Measurements from ENCODE around the gene MPPED1.

MPPED1 gene

DNA sequence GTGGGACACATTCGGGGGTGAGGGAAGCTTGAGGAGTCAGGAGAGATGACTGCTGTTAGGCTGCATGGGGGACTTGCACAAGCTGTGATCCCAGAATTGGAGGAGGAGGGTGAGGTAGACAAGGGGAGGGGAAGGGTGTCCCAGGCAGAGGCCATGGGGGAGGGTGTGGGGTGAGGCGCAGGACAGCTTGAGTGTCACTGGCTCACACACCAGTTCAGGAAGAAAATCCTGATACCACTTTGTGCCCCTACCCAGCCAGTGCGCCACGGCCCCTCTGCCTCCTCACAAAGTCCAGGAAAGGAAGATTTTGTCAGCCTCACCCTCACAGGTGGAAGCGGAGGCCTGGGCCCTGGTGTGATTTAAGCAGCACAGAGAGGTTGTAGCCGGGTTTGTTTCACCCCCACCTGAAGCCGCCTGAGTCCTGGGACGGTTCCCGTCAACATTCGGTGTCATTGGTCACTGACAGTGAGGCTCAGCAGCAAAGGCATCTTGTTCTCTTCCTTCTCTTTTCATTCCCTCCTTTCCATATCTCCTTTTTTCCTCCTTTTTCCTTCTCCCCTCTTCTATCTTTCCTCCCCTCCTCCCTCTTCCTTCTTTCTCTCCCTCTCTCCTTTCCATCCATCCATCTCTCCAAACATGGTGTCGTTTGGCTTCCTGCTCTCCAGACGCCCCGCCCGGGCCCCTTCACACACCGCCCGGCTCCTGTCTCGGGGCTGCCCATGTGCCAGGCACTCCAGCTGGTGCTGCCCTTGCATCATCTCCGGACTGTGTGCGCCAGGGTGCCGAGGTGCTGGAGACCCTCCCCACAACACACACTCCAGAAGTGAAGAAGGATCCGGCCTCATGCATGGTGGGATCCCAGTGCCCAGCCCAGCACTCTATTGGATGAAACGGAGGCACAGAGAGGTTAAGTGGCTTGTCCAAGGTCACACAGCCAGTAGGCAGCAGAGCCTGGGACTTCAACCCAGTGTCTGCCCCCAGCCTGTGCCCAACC, 89.3 kb downstream of the MPPED1 start:
- DNase-seq (ENCODE audit: low spot score in 2 of 2) (no peak), ATAC-seq (replicated peaks; ENCODE audit: extremely low read depth, poor library complexity, severe bottlenecking) (no peak)
- no peaks in the 10 kb centered on the region for H3K36me3 Mint-ChIP-seq (ENCODE audit: insufficient read depth)
- H3K4me1 Mint-ChIP-seq, result no peaks in the 10 kb centered on the region
- H3K9me3 Mint-ChIP-seq, result no peaks in the 10 kb centered on the region
- no peak overlapping the region for H3K4me3 Mint-ChIP-seq
- H3K27me3 Mint-ChIP-seq, result no peaks in the 10 kb centered on the region
- H3K27ac Mint-ChIP-seq (ENCODE audit: low read depth), result no peak overlapping the region

GRCh38 chr22:43501878-43502277, 90.1 kb downstream of the MPPED1 start:
- no peaks in the 10 kb centered on the region for H3K9me3 Mint-ChIP-seq
- DNase-seq (ENCODE audit: low spot score in 2 of 2), result no peak
- H3K4me3 Mint-ChIP-seq, result no peak overlapping the region
- no peaks in the 10 kb centered on the region for H3K4me1 Mint-ChIP-seq
- ATAC-seq (replicated peaks; ENCODE audit: extremely low read depth, poor library complexity, severe bottlenecking), result no peak
- H3K27me3 Mint-ChIP-seq, result no peaks in the 10 kb centered on the region
- H3K36me3 Mint-ChIP-seq (ENCODE audit: insufficient read depth), result no peaks in the 10 kb centered on the region
- no peak overlapping the region for H3K27ac Mint-ChIP-seq (ENCODE audit: low read depth)

DNA sequence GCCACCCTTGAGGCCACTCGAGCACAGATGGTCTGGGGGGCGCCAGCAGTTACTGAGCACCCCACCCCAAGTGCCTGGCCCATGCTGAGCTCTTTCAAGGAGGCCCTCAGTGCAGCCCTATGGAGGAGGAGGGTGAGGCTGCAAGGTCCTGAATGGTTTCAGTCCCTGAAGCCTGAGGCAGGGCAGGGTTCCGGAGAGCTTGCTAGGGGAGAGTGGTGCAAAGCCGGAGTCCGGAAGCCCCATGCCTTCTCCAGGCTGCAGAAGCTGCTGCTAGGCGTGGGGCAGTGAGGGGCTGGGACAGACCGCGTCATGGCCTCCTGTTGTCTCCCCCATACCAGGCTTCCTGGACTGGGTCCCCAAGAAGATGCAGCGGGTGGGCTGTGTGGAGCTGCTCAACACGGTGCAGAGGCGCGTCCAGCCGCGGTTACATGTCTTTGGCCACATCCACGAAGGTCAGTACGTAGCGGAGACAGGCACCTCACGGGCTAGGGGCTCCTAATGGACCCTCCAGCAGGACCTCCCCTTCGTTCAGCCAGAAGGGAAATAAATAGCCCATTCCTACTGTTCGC, 90.6 kb downstream of the MPPED1 start:
- Mint-ChIP-seq H3K4me3 (no peak overlapping the region), H3K27me3 (no peaks in the 10 kb centered on the region), H3K36me3 (ENCODE audit: insufficient read depth) (no peaks in the 10 kb centered on the region), H3K9me3 (no peaks in the 10 kb centered on the region), H3K27ac (ENCODE audit: low read depth) (no peak overlapping the region), H3K4me1 (no peaks in the 10 kb centered on the region)
- ATAC-seq (replicated peaks; ENCODE audit: extremely low read depth, poor library complexity, severe bottlenecking), result no peak
- no peak for DNase-seq (ENCODE audit: low spot score in 2 of 2)

GRCh38 chr22:43504068-43504467, 92.3 kb downstream of the MPPED1 start:
- Mint-ChIP-seq H3K27ac (ENCODE audit: low read depth) (no peak overlapping the region), H3K4me3 (no peak overlapping the region), H3K36me3 (ENCODE audit: insufficient read depth) (no peaks in the 10 kb centered on the region), H3K27me3 (no peaks in the 10 kb centered on the region), H3K9me3 (no peaks in the 10 kb centered on the region), H3K4me1 (no peaks in the 10 kb centered on the region)
- ATAC-seq (replicated peaks; ENCODE audit: extremely low read depth, poor library complexity, severe bottlenecking) (no peak), DNase-seq (ENCODE audit: low spot score in 2 of 2) (no peak)

DNA sequence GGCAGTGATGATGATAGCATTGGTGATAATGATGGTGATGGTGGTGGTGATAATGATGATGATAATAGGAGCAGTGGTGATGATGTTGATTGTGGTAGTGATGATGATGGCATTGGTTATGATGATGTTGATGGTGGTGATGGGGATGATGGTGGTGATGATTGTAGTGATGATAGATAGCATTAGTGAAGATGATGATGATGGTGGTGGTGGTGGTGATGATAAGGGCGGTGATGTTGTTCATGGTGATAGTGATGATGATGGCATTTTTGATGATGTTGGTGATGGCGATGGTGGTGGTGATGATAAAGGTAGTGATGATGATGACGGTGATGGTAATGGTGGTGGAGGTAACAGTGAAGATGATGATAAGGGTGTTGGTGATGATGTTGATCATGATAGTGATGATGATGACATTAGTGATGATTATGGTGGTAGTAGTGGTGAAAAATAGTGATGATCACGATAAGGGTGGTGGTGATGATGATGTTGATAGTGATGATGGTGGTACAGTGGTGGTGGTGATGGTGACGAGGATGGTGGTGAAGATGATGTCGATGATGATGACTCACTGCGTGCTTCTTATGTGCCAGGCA, 93.0 kb downstream of the MPPED1 start:
- Mint-ChIP-seq H3K4me1 (no peaks in the 10 kb centered on the region), H3K36me3 (ENCODE audit: insufficient read depth) (no peaks in the 10 kb centered on the region), H3K9me3 (no peaks in the 10 kb centered on the region), H3K27ac (ENCODE audit: low read depth) (no peak overlapping the region), H3K4me3 (no peak overlapping the region), H3K27me3 (no peaks in the 10 kb centered on the region)
- no peak for DNase-seq (ENCODE audit: low spot score in 2 of 2)
- ATAC-seq (replicated peaks; ENCODE audit: extremely low read depth, poor library complexity, severe bottlenecking), result no peak

DNA sequence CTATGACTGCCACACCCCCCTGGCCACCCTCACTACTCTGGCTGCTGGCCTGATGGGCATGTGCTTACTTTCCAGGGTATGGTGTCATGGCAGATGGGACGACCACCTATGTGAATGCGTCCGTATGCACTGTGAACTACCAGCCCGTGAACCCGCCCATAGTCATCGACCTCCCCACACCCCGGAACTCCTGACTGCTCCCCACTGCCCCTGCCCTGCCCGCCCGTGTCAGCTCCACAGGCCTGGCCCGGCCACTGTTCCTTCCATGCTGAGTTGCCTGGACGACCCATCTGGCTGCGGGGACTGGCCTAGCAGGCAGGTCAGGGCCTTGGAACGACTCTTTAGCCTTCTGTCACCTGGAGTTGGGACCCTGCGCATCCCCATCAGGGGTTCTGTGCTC, 93.6 kb downstream of the MPPED1 start:
- DNase-seq (ENCODE audit: low spot score in 2 of 2) (no peak), ATAC-seq (replicated peaks; ENCODE audit: extremely low read depth, poor library complexity, severe bottlenecking) (no peak)
- Mint-ChIP-seq H3K9me3 (no peaks in the 10 kb centered on the region), H3K4me3 (no peak overlapping the region), H3K27me3 (no peaks in the 10 kb centered on the region), H3K27ac (ENCODE audit: low read depth) (no peak overlapping the region), H3K36me3 (ENCODE audit: insufficient read depth) (no peaks in the 10 kb centered on the region), H3K4me1 (no peaks in the 10 kb centered on the region)

GRCh38 chr22:43505896-43506295, 94.1 kb downstream of the MPPED1 start:
- no peaks in the 10 kb centered on the region for H3K27me3 Mint-ChIP-seq
- ATAC-seq (replicated peaks; ENCODE audit: extremely low read depth, poor library complexity, severe bottlenecking) (no peak), DNase-seq (ENCODE audit: low spot score in 2 of 2) (no peak)
- H3K9me3 Mint-ChIP-seq, result no peaks in the 10 kb centered on the region
- H3K4me1 Mint-ChIP-seq, result no peaks in the 10 kb centered on the region
- H3K36me3 Mint-ChIP-seq (ENCODE audit: insufficient read depth), result no peaks in the 10 kb centered on the region
- no peak overlapping the region for H3K27ac Mint-ChIP-seq (ENCODE audit: low read depth)
- no peak overlapping the region for H3K4me3 Mint-ChIP-seq

DNA sequence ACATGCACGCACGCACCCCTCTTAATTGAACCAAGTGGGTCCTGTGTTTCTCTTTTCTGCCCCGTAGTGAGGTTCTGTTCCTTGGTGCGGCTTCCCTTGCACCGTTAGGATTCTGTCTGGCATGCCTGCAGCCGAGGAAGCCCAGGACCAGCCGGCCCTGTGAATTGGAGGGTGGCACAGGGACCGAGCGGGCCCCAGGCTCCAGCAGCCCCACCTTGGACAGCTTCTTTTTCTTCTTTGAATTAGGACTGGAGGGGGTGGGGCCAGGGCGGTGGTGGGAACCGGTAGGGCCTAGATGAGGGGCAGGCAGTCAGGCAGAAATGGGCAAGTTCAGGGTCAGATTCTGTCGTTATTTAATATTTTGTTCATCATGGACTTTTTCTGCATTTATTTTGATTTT, 94.7 kb downstream of the MPPED1 start:
- no peak for DNase-seq (ENCODE audit: low spot score in 2 of 2)
- H3K4me3 Mint-ChIP-seq, result no peak overlapping the region
- H3K27ac Mint-ChIP-seq (ENCODE audit: low read depth), result no peak overlapping the region
- no peaks in the 10 kb centered on the region for H3K27me3 Mint-ChIP-seq
- ATAC-seq (replicated peaks; ENCODE audit: extremely low read depth, poor library complexity, severe bottlenecking), result no peak
- no peaks in the 10 kb centered on the region for H3K4me1 Mint-ChIP-seq
- H3K9me3 Mint-ChIP-seq, result no peaks in the 10 kb centered on the region
- H3K36me3 Mint-ChIP-seq (ENCODE audit: insufficient read depth), result no peaks in the 10 kb centered on the region

DNA sequence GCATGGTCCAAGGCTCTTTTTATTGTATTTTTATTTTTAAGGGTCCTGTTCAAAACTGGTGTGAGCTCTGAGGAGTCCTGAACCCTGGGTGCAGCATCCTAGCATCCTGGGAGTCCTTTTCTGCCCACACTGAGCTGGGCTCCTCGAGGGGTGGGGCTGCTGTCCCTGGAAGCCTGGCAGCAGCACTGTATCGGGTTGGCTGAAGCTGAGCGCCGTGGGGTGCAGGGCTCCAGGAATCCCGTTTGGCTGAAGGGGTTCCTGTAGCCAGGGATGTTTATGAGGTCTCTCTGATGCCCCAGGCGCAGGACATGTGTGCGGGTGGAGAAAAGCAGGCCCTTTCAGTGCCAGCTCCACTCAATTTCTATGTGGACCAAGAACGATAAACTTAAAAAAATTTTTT, 95.4 kb downstream of the MPPED1 start:
- Mint-ChIP-seq H3K27me3 (no peaks in the 10 kb centered on the region), H3K27ac (ENCODE audit: low read depth) (no peak overlapping the region), H3K9me3 (no peaks in the 10 kb centered on the region), H3K4me3 (no peak overlapping the region), H3K4me1 (no peaks in the 10 kb centered on the region), H3K36me3 (ENCODE audit: insufficient read depth) (no peaks in the 10 kb centered on the region)
- ATAC-seq (replicated peaks; ENCODE audit: extremely low read depth, poor library complexity, severe bottlenecking) (no peak), DNase-seq (ENCODE audit: low spot score in 2 of 2) (no peak)

GRCh38 chr22:43508489-43508888, 96.7 kb downstream of the MPPED1 start:
- Mint-ChIP-seq H3K27me3 (no peaks in the 10 kb centered on the region), H3K27ac (ENCODE audit: low read depth) (no peak overlapping the region), H3K4me1 (no peaks in the 10 kb centered on the region), H3K4me3 (no peak overlapping the region), H3K9me3 (no peaks in the 10 kb centered on the region), H3K36me3 (ENCODE audit: insufficient read depth) (no peaks in the 10 kb centered on the region)
- DNase-seq (ENCODE audit: low spot score in 2 of 2) (no peak), ATAC-seq (replicated peaks; ENCODE audit: extremely low read depth, poor library complexity, severe bottlenecking) (no peak)

DNA sequence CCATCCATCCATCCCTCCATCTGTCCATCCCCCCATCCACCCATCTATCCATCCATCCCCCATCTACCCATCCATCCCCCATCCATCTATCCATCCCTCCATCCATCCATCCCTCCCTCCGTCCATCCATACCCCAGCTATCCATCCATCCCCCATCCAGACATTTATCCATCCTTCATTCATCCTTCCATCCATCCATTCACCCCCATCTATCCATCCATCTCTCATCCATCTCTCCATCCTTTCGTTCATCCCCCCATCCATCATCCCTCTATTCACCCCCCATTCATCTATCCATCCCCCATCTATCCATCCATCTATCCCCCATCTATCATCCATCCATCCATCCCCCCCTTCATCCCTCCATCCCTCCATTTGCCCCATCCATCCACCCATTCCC, 97.5 kb downstream of the MPPED1 start:
- Mint-ChIP-seq H3K9me3 (no peaks in the 10 kb centered on the region), H3K36me3 (ENCODE audit: insufficient read depth) (no peaks in the 10 kb centered on the region), H3K4me3 (no peak overlapping the region), H3K27ac (ENCODE audit: low read depth) (no peak overlapping the region), H3K4me1 (no peaks in the 10 kb centered on the region), H3K27me3 (no peaks in the 10 kb centered on the region)
- DNase-seq (ENCODE audit: low spot score in 2 of 2), result no peak
- ATAC-seq (replicated peaks; ENCODE audit: extremely low read depth, poor library complexity, severe bottlenecking), result no peak

DNA sequence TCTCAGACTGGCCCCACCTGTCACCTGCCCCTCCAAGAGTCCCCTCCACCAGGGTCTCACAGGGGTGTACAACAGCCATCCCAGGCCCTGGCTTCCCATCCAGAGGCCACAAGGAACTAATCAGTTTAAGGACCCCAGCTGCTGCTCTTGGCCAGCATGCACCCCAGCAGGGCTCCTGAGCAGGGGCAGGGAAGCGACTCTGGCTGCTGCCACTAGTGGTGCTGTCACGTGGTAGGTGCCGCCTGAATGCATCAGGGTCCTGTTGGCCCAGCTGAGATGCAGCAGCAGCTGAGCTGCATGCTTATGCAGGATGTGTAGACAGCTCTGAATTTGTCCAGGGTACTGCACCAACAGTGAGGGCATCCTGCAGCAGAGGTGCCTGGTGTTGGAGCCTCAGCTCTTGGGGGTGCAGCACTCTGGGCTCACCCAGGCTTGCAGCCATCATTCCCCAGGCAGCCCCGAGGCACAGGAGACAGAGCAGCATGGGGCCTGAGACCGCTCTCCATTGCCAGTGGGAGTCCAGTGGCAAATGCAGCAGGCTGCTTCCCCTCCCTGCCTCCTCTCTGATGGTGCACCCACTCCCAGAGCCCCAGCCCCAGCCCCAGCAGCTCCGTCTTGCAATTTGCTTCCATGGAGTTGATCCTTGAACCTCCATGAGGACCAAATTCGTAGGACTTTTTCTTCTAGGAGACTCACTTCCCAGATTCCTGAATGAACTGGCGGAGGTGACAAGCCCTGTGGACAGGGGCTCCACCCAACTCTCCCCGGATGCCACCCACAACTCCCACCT, 98.7 kb downstream of the MPPED1 start:
- ATAC-seq (replicated peaks; ENCODE audit: extremely low read depth, poor library complexity, severe bottlenecking) (no peak), DNase-seq (ENCODE audit: low spot score in 2 of 2) (no peak)
- H3K4me1 Mint-ChIP-seq, result no peaks in the 10 kb centered on the region
- H3K9me3 Mint-ChIP-seq, result no peaks in the 10 kb centered on the region
- H3K27ac Mint-ChIP-seq (ENCODE audit: low read depth), result no peak overlapping the region
- H3K4me3 Mint-ChIP-seq, result no peak overlapping the region
- no peaks in the 10 kb centered on the region for H3K36me3 Mint-ChIP-seq (ENCODE audit: insufficient read depth)
- no peaks in the 10 kb centered on the region for H3K27me3 Mint-ChIP-seq
